ENCODE results near the gene AGK. TPM values are rescaled to one million over a fixed set of nuclear protein-coding genes. Genes with fewer than 3 reads are reported as not detected.

AGK gene
- total and polyA plus RNA-seq, 2 experiments from 2014 or later = 25.6 to 30.8 TPM

DNA sequence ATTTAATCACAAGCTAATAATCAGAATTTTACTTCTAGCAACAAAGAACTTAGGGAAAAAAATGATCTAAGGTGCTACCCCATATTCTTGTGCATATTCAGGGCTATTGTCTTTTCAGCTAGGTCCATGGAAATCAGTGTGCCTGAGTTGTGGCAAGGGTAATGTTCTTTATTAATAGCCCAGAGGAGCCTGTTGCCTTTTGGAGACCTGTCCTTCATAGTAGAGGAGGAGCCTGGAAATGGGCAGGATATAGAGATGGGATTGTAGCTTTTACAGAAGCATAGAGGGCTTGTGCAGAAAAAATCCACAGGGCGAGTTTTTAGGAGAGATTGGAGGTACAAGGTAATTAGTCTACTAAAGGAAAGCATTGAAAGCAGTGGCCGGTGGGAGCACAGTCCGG lies 38.9 kb downstream of the AGK start:
- no peak for TF ChIP-seq CTCF (IDR thresholded peaks at IDR 0.05; ENCODE audit: low read depth, low read length)
- H3K36me3 ChIP-seq = peaks cover 7% of the 10 kb centered on the region

DNA sequence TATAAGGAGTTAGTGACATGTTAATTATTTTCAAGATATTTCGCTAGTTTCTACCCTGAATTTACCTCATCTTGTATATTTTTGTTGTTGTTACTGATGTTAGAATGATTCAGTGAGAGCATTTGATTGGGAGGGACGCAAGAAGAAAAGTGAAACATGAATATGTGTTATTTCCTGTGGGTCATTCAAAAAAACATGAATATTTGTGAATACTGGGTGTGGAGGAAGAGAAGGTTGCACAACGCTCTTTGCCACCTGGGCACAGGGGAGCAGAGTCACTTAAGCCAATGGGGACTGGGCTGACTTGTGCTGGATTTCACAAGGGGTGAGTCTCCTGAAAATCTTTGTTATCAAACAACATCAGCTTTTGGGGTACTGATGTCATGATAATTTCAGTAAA lies 39.5 kb downstream of the AGK start:
- Histone ChIP-seq H3K4me1 (ENCODE audit: low read depth) (no peaks in the 10 kb centered on the region), H3K4me3 (no peak overlapping the region), H3K36me3 (peaks cover 7% of the 10 kb centered on the region)

More for the DNA sequence above, 38.9 kb downstream of the AGK start:
- Histone ChIP-seq H3K27ac (no peak overlapping the region), H3K4me1 (ENCODE audit: low read depth) (no peaks in the 10 kb centered on the region), H3K4me3 (no peak overlapping the region), H3K27me3 (no peaks in the 10 kb centered on the region), H3K9me3 (ENCODE audit: low read depth) (no peaks in the 10 kb centered on the region)
- DNase-seq (ENCODE audit: low read depth in 1 of 2, low spot score in 1 of 2) = no peak

DNA sequence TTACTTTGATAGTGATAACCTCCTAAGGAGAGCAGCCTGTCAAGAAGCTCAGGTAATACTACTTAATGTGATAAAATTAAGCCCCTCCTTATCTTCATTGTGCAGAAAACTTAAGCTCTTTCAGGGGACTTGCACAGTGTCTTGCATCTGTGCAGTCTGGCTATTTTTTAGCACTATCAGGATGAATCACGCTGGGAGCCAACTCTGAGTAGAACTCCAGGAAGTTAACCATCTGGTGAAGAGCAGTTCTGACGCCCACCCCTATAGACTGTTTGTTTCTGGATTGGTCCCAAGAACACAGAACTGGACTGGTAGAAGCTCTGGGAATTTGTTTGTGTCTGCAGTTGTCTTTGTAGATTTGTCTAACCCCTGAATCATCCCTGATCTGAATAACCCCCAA lies 41.9 kb downstream of the AGK start:
- no peak overlapping the region for H3K4me3 ChIP-seq
- H3K36me3 ChIP-seq = peaks cover 7% of the 10 kb centered on the region
- no peaks in the 10 kb centered on the region for H3K4me1 ChIP-seq (ENCODE audit: low read depth)
- H3K9me3 ChIP-seq (ENCODE audit: low read depth) = no peaks in the 10 kb centered on the region
- no peak overlapping the region for H3K27ac ChIP-seq
- TF ChIP-seq CTCF (IDR thresholded peaks at IDR 0.05; ENCODE audit: low read depth, low read length) = no peak
- no peaks in the 10 kb centered on the region for H3K27me3 ChIP-seq
- DNase-seq (ENCODE audit: low read depth in 1 of 2, low spot score in 1 of 2) = peak in 1 of 2 donors; percentile 82

More for the DNA sequence above, 39.5 kb downstream of the AGK start:
- H3K27ac ChIP-seq = no peak overlapping the region
- H3K9me3 ChIP-seq (ENCODE audit: low read depth) = no peaks in the 10 kb centered on the region
- no peak for TF ChIP-seq CTCF (IDR thresholded peaks at IDR 0.05; ENCODE audit: low read depth, low read length)
- H3K27me3 ChIP-seq = no peaks in the 10 kb centered on the region
- peak in 1 of 2 donors; percentile 20 for DNase-seq (ENCODE audit: low read depth in 1 of 2, low spot score in 1 of 2)

GRCh38 chr7:141597966-141598365 lies 46.8 kb downstream of the AGK start:
- Histone ChIP-seq H3K9me3 (ENCODE audit: low read depth) (no peaks in the 10 kb centered on the region), H3K4me3 (no peak overlapping the region), H3K4me1 (ENCODE audit: low read depth) (no peaks in the 10 kb centered on the region), H3K36me3 (peaks cover 7% of the 10 kb centered on the region), H3K27me3 (no peaks in the 10 kb centered on the region), H3K27ac (no peak overlapping the region)
- no peak for TF ChIP-seq CTCF (IDR thresholded peaks at IDR 0.05; ENCODE audit: low read depth, low read length)
- DNase-seq (ENCODE audit: low read depth in 1 of 2, low spot score in 1 of 2) = no peak

GRCh38 chr7:141598408-141598807 lies 47.2 kb downstream of the AGK start:
- no peak overlapping the region for H3K27ac ChIP-seq
- H3K36me3 ChIP-seq = peaks cover 6% of the 10 kb centered on the region
- no peaks in the 10 kb centered on the region for H3K27me3 ChIP-seq
- TF ChIP-seq CTCF (IDR thresholded peaks at IDR 0.05; ENCODE audit: low read depth, low read length) = no peak
- no peaks in the 10 kb centered on the region for H3K9me3 ChIP-seq (ENCODE audit: low read depth)
- no peak for DNase-seq (ENCODE audit: low read depth in 1 of 2, low spot score in 1 of 2)
- no peaks in the 10 kb centered on the region for H3K4me1 ChIP-seq (ENCODE audit: low read depth)
- H3K4me3 ChIP-seq = no peak overlapping the region

All from cardiac muscle cell (in vitro differentiated cells and primary cell).